CD4-positive, alpha-beta T cell (primary cell): ENCODE data around the gene CHRDL2. TPM values are rescaled to one million over a fixed set of nuclear protein-coding genes. Genes with fewer than 3 reads are reported as not detected.

ENCODE experiments used
- ATAC-seq: fragments of 200-7000 bp; cut with Tn5 transposase; one replicate; pipeline ENCODE4 v1.10.0; 2022; ENCODE audit warnings: mild to moderate bottlenecking; ENCODE audit not compliant: poor library complexity
- CTCF ChIA-PET: fragments of 350-600 bp; sonication (Branson Sonifier 250); formaldehyde crosslinking; loops from one replicate; lab custom pipeline; 2021; ENCODE audit warnings: antibody characterized with exemption, inconsistent platforms; lab: Charles Lee
- POLR2A ChIA-PET: fragments of 350-600 bp; sonication (Branson Sonifier 250); formaldehyde crosslinking; loops from one replicate; lab custom pipeline; 2021; ENCODE audit warnings: antibody characterized with exemption, inconsistent platforms; lab: Charles Lee
- DNase-seq, 14 experiments: peaks; one replicate each; pipeline ENCODE4 v3.0.0-alpha.2; 2013 to 2020; ENCODE audit warnings: mixed read lengths in 2 of 14
- H3K27ac ChIP-seq, 2 donors: one replicate each; pipeline versions ENCODE4 v1.5.1 to v1.7.0; 2013; ENCODE audit warnings: low read length in 2 of 2, low read depth in 1 of 2, mild to moderate bottlenecking in 1 of 2
- H3K27me3 ChIP-seq, 2 experiments: 1 replicate in 1 of 2; 2 replicates in 1 of 2; pipeline versions ENCODE4 v1.6.1 to v1.7.0; 2013; ENCODE audit warnings: low read length in 2 of 2, control low read depth in 1 of 2, mild to moderate bottlenecking in 1 of 2, moderate library complexity in 1 of 2; ENCODE audit not compliant: insufficient read depth in 2 of 2, control insufficient read depth in 1 of 2
- H3K36me3 ChIP-seq: one replicate; pipeline ENCODE4 v1.6.1; 2013; ENCODE audit warnings: low read length, control low read depth; ENCODE audit not compliant: insufficient read depth
- H3K4me1 ChIP-seq: one replicate; pipeline ENCODE4 v1.6.1; 2013; ENCODE audit warnings: low read length, control low read depth; ENCODE audit not compliant: insufficient read depth
- H3K4me3 ChIP-seq: one replicate; pipeline ENCODE4 v1.5.1; 2013; ENCODE audit warnings: mild to moderate bottlenecking, low read length, moderate library complexity
- H3K9me3 ChIP-seq, 2 experiments: 1 replicate in 1 of 2; 2 replicates in 1 of 2; pipeline versions ENCODE4 v1.6.1 to v1.7.0; 2013; ENCODE audit warnings: low read length in 2 of 2, mild to moderate bottlenecking in 2 of 2, control low read depth in 1 of 2, moderate library complexity in 1 of 2; ENCODE audit not compliant: control insufficient read depth in 1 of 2, insufficient read depth in 1 of 2
- H3K27ac Mint-ChIP-seq: one replicate; pipeline ENCODE4 v1.8.0; 2020; ENCODE audit warnings: mixed read lengths
- H3K27me3 Mint-ChIP-seq: one replicate; pipeline ENCODE4 v1.8.0; 2021; ENCODE audit warnings: mixed read lengths
- H3K36me3 Mint-ChIP-seq: one replicate; pipeline ENCODE4 v1.8.0; 2021; ENCODE audit warnings: low read depth, mixed read lengths
- H3K4me1 Mint-ChIP-seq: one replicate; pipeline ENCODE4 v1.8.0; 2021; ENCODE audit warnings: low read depth, mixed read lengths
- H3K4me3 Mint-ChIP-seq: one replicate; pipeline ENCODE4 v1.8.0; 2020; ENCODE audit warnings: mild to moderate bottlenecking, mixed read lengths
- H3K9me3 Mint-ChIP-seq: one replicate; pipeline ENCODE4 v1.8.0; 2020; ENCODE audit warnings: mixed read lengths
- intact Hi-C, 2 experiments: fragments of 100-400 bp; cut with DNase I in 1 of 2; cut with micrococcal nuclease in 1 of 2; formaldehyde crosslinking; loops; one replicate each; pipeline versions ENCODE4 v1.15.1 to v1.9.0; 2023 to 2025; cut with DNase I, micrococcal nuclease
- total RNA-seq, 174 experiments: library from RNA in 2 of 174; stranded (reverse) in 2 of 174; gene quantifications; one replicate each; pipeline ENCODE4 v1.2.3 and lab custom pipeline; 2021 to 2026
- TF ChIP-seq, protein P1 (sequence below): fragments of 200-600 bp; IDR thresholded peaks from one replicate; pipeline ENCODE4 v1.8.0; 2022; ENCODE audit warnings: antibody characterized with exemption, mild to moderate bottlenecking

CHRDL2 gene
- total RNA-seq, 2 experiments from 2014 or later = not detected

GRCh38 chr11:74775762-74776161 lies 44.5 kb upstream of the CHRDL2 start:
- TF ChIP-seq, protein P1, sequence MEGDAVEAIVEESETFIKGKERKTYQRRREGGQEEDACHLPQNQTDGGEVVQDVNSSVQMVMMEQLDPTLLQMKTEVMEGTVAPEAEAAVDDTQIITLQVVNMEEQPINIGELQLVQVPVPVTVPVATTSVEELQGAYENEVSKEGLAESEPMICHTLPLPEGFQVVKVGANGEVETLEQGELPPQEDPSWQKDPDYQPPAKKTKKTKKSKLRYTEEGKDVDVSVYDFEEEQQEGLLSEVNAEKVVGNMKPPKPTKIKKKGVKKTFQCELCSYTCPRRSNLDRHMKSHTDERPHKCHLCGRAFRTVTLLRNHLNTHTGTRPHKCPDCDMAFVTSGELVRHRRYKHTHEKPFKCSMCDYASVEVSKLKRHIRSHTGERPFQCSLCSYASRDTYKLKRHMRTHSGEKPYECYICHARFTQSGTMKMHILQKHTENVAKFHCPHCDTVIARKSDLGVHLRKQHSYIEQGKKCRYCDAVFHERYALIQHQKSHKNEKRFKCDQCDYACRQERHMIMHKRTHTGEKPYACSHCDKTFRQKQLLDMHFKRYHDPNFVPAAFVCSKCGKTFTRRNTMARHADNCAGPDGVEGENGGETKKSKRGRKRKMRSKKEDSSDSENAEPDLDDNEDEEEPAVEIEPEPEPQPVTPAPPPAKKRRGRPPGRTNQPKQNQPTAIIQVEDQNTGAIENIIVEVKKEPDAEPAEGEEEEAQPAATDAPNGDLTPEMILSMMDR = no peak
- Mint-ChIP-seq H3K27me3 (no peaks in the 10 kb centered on the region), H3K27ac (no peak overlapping the region), H3K36me3 (no peaks in the 10 kb centered on the region), H3K4me1 (peaks cover 41% of the 10 kb centered on the region), H3K9me3 (no peaks in the 10 kb centered on the region), H3K4me3 (no peak overlapping the region)
- no peaks in the 10 kb centered on the region for H3K27me3 ChIP-seq
- H3K27ac ChIP-seq = no peak overlapping the region
- H3K4me1 ChIP-seq = peaks cover 3% of the 10 kb centered on the region
- H3K36me3 ChIP-seq = no peaks in the 10 kb centered on the region
- H3K9me3 ChIP-seq = no peaks in the 10 kb centered on the region
- no peak for DNase-seq
- no peak for ATAC-seq
- CTCF ChIA-PET = no interaction called here
- POLR2A ChIA-PET = no interaction called here
- no peak overlapping the region for H3K4me3 ChIP-seq
- intact Hi-C loops = no loop called here

GRCh38 chr11:74773476-74773875 lies 42.2 kb upstream of the CHRDL2 start:
- intact Hi-C loops = no loop called here
- H3K4me3 ChIP-seq = no peak overlapping the region
- no peak for ATAC-seq
- TF ChIP-seq, protein P1 = no peak
- ChIA-PET CTCF (interaction anchor here (1.4 kb wide), 1 partner anchor 15 kb away, joined by 3 read pairs; no protein-coding TSS in a partner anchor), POLR2A (interaction anchor here (0.9 kb wide), 2 partner anchors 9 to 25 kb away, joined by 3 read pairs; partner anchors contain the start of gene RNF169)
- DNase-seq = no peak
- H3K4me1 ChIP-seq = peaks cover 11% of the 10 kb centered on the region
- Mint-ChIP-seq H3K27ac (no peak overlapping the region), H3K27me3 (no peaks in the 10 kb centered on the region), H3K4me3 (no peak overlapping the region), H3K4me1 (peaks cover 61% of the 10 kb centered on the region), H3K36me3 (no peaks in the 10 kb centered on the region), H3K9me3 (no peaks in the 10 kb centered on the region)
- no peaks in the 10 kb centered on the region for H3K36me3 ChIP-seq
- H3K27me3 ChIP-seq = no peaks in the 10 kb centered on the region
- no peaks in the 10 kb centered on the region for H3K9me3 ChIP-seq
- H3K27ac ChIP-seq = no peak overlapping the region

- POLR2A ChIA-PET = no interaction called here
- no peak overlapping the region for H3K4me3 Mint-ChIP-seq
- Histone ChIP-seq H3K4me3 (no peak overlapping the region), H3K9me3 (no peaks in the 10 kb centered on the region), H3K36me3 (no peaks in the 10 kb centered on the region), H3K4me1 (peaks cover 14% of the 10 kb centered on the region), H3K27me3 (no peaks in the 10 kb centered on the region), H3K27ac (no peak overlapping the region)
- H3K27me3 Mint-ChIP-seq = no peaks in the 10 kb centered on the region
- no peaks in the 10 kb centered on the region for H3K36me3 Mint-ChIP-seq
- peaks cover 58% of the 10 kb centered on the region for H3K4me1 Mint-ChIP-seq
- H3K9me3 Mint-ChIP-seq = no peaks in the 10 kb centered on the region
- no peak for DNase-seq
- intact Hi-C loops = no loop called here
- TF ChIP-seq, protein P1 = no peak
- no peak for ATAC-seq
- no peak overlapping the region for H3K27ac Mint-ChIP-seq
- CTCF ChIA-PET = no interaction called here
These were observed 39.9 kb upstream of the CHRDL2 start for GRCh38 chr11:74771139-74771538.
